GM19351 (cell line): ENCODE results near the gene SNRK.

ENCODE experiments used
- ATAC-seq: cut with Tn5 transposase; IDR thresholded peaks from one replicate; pipeline ENCODE4 v1.9.1; 2021; ENCODE audit warnings: mild to moderate bottlenecking, moderate library complexity; ENCODE audit not compliant: unreplicated experiment

SNRK gene

DNA sequence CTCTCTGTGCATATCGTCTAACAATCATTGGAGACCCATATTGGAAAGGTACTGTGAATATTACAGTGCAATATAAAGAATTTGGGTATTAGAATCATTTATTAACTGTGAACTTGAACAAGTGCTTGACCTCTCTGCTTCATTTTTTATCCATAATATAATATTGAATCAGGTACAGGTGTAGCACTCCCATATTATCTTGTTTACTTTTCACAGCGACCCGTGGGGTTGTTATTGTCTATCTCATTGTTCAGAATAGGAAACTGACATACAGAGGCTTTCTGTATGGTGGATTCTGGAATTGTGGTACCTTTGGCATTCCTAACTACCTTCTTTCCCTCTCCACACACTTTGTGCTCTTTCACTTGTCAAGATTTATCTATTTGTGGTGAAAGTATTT is 17.8 kb downstream of the SNRK start:
- no peak for ATAC-seq

- no peak for ATAC-seq
Measured at GRCh38 chr3:43307226-43307625, 20.9 kb downstream of the SNRK start.

DNA sequence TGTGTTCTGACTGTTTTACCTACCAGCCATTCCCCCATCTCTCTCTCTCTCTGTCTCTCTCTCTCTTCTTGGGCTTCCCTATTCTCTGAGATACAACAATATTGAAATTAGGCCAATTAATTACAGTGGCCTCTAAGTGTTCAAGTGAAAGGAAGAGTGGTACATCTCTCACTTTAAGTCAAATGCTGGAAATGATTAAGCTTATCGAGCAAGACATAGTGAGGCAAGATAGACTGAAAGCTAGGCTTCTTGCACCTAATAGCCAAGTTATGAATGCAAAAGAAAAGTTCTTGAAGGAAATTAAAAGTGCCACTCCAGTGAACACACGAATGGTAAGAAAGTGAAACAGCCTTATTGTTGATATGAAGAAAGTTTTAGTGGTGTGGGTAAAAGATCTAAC is 21.3 kb downstream of the SNRK start:
- no peak for ATAC-seq

GRCh38 chr3:43309372-43310305 is 23.3 kb downstream of the SNRK start:
- no peak for ATAC-seq

- ATAC-seq, result no peak
Measured at GRCh38 chr3:43316783-43317460, 30.6 kb downstream of the SNRK start.

GRCh38 chr3:43317461-43318316 is 31.3 kb downstream of the SNRK start:
- ATAC-seq, result no peak

- ATAC-seq, result no peak
Measured at GRCh38 chr3:43319376-43319775, 33.0 kb downstream of the SNRK start.

DNA sequence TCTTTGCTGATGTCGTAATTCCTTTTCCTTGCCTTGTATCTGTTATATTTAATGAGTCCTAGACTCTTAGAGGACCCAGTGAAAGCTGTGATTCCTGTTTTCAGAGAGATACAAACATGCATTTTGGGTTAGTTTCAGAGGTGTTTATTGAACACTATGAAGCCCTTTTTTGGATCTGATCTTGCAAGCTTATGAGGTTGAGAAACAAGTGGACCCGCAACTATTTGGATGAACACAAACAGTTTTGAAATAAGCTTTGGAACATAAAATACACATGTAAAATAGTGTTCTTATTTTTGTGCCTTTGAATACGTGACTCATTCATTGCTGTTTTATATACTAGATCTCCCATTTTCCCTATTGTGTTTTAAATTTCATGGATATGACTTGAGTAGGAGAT is 33.5 kb downstream of the SNRK start:
- ATAC-seq, result no peak

DNA sequence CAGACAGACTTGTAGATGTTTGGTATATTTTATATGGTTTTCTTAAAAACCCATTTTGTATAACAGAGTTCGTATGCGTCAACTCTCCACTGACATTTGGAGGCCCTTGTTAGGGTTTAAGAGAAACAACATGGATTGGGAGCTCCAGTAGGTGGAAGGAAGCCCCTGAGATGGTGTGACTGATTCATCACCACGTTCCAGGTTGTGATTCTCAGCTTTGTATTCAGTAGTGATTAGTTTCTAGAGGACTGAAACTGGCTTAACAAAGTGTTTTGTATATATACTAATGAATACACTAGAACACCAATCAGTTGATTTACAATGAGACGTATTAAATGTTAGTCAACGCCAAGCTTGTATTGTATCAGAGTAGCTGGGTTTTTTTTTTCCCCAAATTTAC is 33.9 kb downstream of the SNRK start:
- ATAC-seq, result no peak

- no peak for ATAC-seq
Measured at GRCh38 chr3:43323541-43323940, 37.2 kb downstream of the SNRK start.

DNA sequence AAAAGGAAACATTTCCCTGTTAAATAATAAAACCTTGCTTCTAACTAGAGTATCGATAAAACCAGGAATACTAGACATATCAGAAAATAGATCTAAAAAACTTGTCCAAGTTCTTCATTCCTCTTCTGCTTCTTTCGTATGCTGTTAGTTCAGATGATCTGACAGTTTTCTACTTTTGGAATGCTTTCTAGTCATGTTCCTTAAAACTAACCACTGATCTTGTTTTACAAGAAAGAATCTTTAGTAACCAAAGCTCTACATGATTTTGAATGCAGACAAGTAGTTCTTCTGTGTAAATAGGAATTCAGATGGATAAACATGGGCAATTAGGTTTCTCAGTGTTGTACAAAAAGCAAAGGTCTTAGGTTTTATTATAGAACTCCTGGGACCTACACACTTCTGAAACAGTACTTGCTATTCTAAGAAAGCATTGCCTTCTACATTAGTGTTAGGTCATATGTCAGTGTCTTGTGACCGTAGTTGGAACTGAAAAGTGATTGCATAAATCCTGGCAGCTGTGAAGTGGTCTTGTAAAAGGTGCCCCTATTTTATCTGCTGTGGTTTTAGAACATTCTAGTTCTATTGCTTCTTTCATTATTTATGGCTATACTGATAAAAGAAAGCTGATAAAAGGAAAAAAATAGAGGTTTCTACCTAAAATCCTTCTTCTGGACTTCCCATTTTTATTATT is 40.7 kb downstream of the SNRK start:
- ATAC-seq, result no peak

GRCh38 chr3:43327582-43327979 is 41.2 kb downstream of the SNRK start:
- ATAC-seq, result no peak

- ATAC-seq, result no peak
Measured at GRCh38 chr3:43328653-43329052, 42.3 kb downstream of the SNRK start.

- no peak for ATAC-seq
Measured at GRCh38 chr3:43330981-43331380, 44.6 kb downstream of the SNRK start.

DNA sequence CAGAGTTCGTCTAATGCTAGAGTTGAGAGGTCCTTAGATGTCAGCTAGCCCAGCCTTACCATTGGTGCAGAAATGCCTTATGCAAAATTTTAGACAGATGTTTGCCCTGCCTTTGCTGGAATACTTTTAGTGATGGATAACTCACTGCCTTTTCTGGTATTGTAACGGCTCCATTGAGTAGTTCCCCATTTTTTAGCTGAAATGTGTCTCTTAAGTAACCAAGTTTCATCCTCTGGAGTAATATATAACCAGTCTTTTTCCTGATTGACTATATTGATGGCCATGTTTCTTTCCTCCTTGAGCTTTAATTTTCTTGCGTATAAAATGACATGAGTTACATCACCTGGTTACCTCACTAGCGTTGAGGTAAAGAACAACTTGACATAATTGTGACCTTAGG is 45.0 kb downstream of the SNRK start:
- ATAC-seq, result no peak

DNA sequence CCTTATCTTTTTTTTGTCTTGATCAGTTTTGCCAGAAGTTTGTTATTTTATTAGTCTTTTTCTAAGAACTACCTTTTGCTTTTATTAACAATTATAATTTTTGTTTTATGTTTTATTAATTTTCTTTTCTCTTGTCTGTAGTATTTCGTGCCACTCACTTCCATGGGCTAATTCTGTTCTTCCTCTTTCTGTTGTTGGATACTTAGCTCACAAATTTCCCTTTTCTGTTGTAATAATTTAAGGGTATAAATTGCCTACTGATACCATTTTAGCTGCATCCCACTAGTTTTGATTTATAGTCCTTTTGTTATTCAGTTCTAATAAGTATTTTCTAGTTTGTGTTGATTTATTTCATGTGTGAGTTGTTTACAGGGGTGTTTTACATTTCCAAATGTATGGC is 48.6 kb downstream of the SNRK start:
- no peak for ATAC-seq

- no peak for ATAC-seq
Measured at GRCh38 chr3:43335799-43336198, 49.5 kb downstream of the SNRK start.

- no peak for ATAC-seq
Measured at GRCh38 chr3:43338295-43338694, 52.0 kb downstream of the SNRK start.

DNA sequence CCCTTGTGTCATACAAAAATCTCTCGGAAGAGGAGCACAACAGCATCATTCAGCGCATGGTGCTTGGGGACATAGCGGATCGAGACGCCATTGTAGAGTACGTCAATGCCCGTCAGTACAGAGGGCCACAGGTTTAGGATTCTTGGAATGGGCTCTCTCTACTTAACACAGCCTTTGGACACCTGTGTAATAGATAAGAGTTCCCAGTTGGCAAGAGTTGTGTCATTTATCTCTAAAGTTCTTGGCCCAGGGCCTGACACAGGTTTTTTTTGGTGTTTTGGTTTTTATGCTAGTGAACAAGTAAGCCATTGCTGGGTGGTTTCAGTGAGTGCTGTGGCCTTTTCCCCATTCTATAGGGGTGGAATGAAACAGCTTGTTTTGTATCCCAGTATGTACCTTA is 54.1 kb downstream of the SNRK start:
- ATAC-seq, result no peak

DNA sequence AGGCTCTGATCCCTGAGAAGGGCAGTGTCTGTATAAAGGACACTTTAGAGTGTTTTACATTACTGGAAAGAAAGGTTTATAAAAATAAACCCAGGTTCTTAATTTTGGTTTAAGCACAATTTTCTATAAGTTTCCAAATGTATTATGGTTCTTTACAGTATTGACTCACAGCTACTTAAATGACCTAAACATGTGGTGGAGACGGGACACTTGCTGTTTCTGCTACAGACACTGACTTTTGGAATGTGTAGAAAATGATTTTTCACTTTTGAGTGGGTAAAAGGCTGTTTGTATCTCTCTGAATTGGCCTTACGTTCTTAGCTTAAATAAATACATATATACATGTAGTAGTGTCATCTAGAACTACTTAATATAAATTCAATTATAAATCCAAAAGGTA is 55.4 kb downstream of the SNRK start:
- ATAC-seq, result no peak

GRCh38 chr3:43343185-43343584 is 56.8 kb downstream of the SNRK start:
- ATAC-seq, result no peak
